Measurements from ENCODE around the gene CHRNB4. TPM values are rescaled to one million over a fixed set of nuclear protein-coding genes. Genes with fewer than 3 reads are reported as not detected.

The CHRNB4 gene
- total and polyA plus RNA-seq, 10 of the 15 experiments (the other 5 are each of a cell fraction or from before 2014, with no cell fraction given) = 0.10 TPM; not detected in 9

GRCh38 chr15:78650022-78650421 lies 9.0 kb upstream of the CHRNB4 start (continued):
- TF ChIP-seq KAT2A (conservative IDR thresholded peaks at IDR 0.05; ENCODE audit: control insufficient read depth, low read depth, low read length) (no peak), ZZZ3 (IDR thresholded peaks at IDR 0.05; ENCODE audit: control insufficient read depth, insufficient read length, low read depth) (no peak), RB1 (IDR thresholded peaks at IDR 0.05; ENCODE audit: borderline replicate concordance) (no peak), BHLHE40 (IDR thresholded peaks at IDR 0.05; ENCODE audit: borderline replicate concordance in 1 of 2, low read depth in 2 of 2, low read length in 1 of 2) (no peak), CHD1 (IDR thresholded peaks at IDR 0.05; ENCODE audit: low read depth, low read length) (no peak), ZNF622 (IDR thresholded peaks at IDR 0.05) (no peak), CBX5 (IDR thresholded peaks at IDR 0.05; ENCODE audit: low read depth) (no peak), BCL3 (IDR thresholded peaks at IDR 0.05; ENCODE audit: borderline replicate concordance, insufficient read depth, low read depth, low read length, poor library complexity, severe bottlenecking) (no peak), NRF1 (conservative IDR thresholded peaks at IDR 0.05; ENCODE audit: low read depth, low read length) (no peak), EED (IDR thresholded peaks at IDR 0.05; ENCODE audit: low read depth) (no peak), NFYB (IDR thresholded peaks at IDR 0.05; ENCODE audit: insufficient read depth, low read depth, low read length) (no peak), EP300 (IDR thresholded peaks at IDR 0.05; ENCODE audit: borderline replicate concordance in 1 of 2, control insufficient read depth in 1 of 2, low read depth in 2 of 2, low read length in 2 of 2) (no peak), PRDM15 (CRISPR knock-in tag; IDR thresholded peaks at IDR 0.05) (no peak)
